SH-SY5Y (cell line): ENCODE measurements around the gene AGAP1.

Experiments
- GATA2 ChIP-seq: IDR thresholded peaks from 2 replicates; pipeline ENCODE4 v1.6.1; 2011; ENCODE audit warnings: mild to moderate bottlenecking, low read depth, low read length
- GATA3 ChIP-seq: IDR thresholded peaks from 2 replicates; pipeline ENCODE4 v1.6.1; 2011; ENCODE audit warnings: low read depth, mild to moderate bottlenecking, low read length, moderate library complexity

- TF ChIP-seq GATA3 (no peak), GATA2 (no peak)
Measured at GRCh38 chr2:235658351-235659174, 164.7 kb downstream of the AGAP1 start.
